Right lobe of liver (tissue), 4 donors: ENCODE data around the gene CAPSL.

Experiments used
- POLR2A ChIP-seq: fragments of 450-650 bp; IDR thresholded peaks from one replicate; pipeline ENCODE4 v1.6.1; 2017; ENCODE audit warnings: antibody characterized with exemption, mild to moderate bottlenecking
- TF ChIP-seq, protein P1 (sequence below), 4 donors: fragments of 200-600 bp in 3 of 4; fragments of 450-650 bp in 1 of 4; IDR thresholded peaks; one replicate each; pipeline versions ENCODE4 v1.5.1 to v1.8.0; 2016 to 2022; ENCODE audit warnings: antibody characterized with exemption in 4 of 4, mild to moderate bottlenecking in 2 of 4
- donor health status: DM: no; HTN: no; CAD: no.
- donor health status: DM: no; HTN: no; CAD: no.
- donor health status: DM: no; HTN: yes; CAD: no.

DNA sequence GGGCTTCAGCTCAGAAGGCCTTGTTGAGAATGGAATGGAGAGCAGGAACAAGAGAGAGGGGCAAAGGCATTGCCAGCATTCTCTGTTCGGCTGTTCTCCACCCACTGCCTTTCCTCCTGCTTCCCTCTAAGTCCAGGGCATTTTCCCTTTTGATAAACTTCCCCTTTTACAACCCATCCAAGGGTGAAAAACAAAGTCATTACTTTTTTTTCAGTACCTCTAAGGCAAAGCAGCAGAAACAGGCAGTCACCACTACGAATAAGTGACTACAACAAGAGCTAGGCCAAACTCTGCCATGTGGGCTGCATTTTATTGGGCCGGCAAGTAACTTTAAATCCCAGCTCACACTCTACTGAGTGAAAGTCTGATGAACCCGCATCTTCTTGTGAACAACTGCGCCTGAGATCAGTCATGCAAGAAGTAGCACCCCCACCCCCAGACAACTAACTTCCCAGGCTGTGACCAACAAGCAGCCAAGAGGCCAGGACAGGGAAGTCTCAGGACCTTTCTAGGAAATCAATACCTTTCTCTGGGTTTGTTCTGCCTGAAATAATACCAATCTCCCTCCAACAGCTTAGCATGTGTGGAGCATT is 68.6 kb downstream of the CAPSL start:
- TF ChIP-seq, protein P1, sequence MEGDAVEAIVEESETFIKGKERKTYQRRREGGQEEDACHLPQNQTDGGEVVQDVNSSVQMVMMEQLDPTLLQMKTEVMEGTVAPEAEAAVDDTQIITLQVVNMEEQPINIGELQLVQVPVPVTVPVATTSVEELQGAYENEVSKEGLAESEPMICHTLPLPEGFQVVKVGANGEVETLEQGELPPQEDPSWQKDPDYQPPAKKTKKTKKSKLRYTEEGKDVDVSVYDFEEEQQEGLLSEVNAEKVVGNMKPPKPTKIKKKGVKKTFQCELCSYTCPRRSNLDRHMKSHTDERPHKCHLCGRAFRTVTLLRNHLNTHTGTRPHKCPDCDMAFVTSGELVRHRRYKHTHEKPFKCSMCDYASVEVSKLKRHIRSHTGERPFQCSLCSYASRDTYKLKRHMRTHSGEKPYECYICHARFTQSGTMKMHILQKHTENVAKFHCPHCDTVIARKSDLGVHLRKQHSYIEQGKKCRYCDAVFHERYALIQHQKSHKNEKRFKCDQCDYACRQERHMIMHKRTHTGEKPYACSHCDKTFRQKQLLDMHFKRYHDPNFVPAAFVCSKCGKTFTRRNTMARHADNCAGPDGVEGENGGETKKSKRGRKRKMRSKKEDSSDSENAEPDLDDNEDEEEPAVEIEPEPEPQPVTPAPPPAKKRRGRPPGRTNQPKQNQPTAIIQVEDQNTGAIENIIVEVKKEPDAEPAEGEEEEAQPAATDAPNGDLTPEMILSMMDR (IDR thresholded peaks at IDR 0.05), result no peak
- TF ChIP-seq POLR2A, result no peak
